Ishikawa (cell line): ENCODE results near the gene NOTCH1.

Experiments used
- CEBPB ChIP-seq: IDR thresholded peaks from 2 replicates; pipeline ENCODE4 v1.6.1; 2012
- CREB1 ChIP-seq: IDR thresholded peaks from 2 replicates; pipeline ENCODE4 v1.6.1; 2012; ENCODE audit warnings: low read depth
- EGR1 ChIP-seq: IDR thresholded peaks from 2 replicates; pipeline ENCODE4 v1.6.1; 2012
- EP300 ChIP-seq: IDR thresholded peaks from 2 replicates; pipeline ENCODE4 v1.6.1; 2012; ENCODE audit warnings: borderline replicate concordance
- FOXM1 ChIP-seq: IDR thresholded peaks from 2 replicates; pipeline ENCODE4 v1.6.1; 2012; ENCODE audit warnings: low read depth, borderline replicate concordance
- MAX ChIP-seq: IDR thresholded peaks from 2 replicates; pipeline ENCODE4 v1.6.1; 2012
- NFIC ChIP-seq: IDR thresholded peaks from 2 replicates; pipeline ENCODE4 v1.6.1; 2012
- RAD21 ChIP-seq: IDR thresholded peaks from 2 replicates; pipeline ENCODE4 v1.6.1; 2012; ENCODE audit warnings: low read depth
- REST ChIP-seq: IDR thresholded peaks from 2 replicates; pipeline ENCODE4 v1.6.1; 2012; ENCODE audit warnings: low read depth, mild to moderate bottlenecking
- TAF1 ChIP-seq: IDR thresholded peaks from 2 replicates; pipeline ENCODE4 v1.6.1; 2012; ENCODE audit warnings: low read depth, mild to moderate bottlenecking
- TCF12 ChIP-seq: IDR thresholded peaks from 2 replicates; pipeline ENCODE4 v1.6.1; 2012; ENCODE audit warnings: low read depth
- TEAD4 ChIP-seq: IDR thresholded peaks from 2 replicates; pipeline ENCODE4 v1.6.1; 2012
- USF1 ChIP-seq: IDR thresholded peaks from 2 replicates; pipeline ENCODE4 v1.6.1; 2012
- YY1 ChIP-seq: IDR thresholded peaks from 2 replicates; pipeline ENCODE4 v1.6.1; 2012; ENCODE audit warnings: low read depth
- ZBTB7A ChIP-seq: IDR thresholded peaks from 2 replicates; pipeline ENCODE4 v1.6.1; 2012; ENCODE audit warnings: low read depth

The NOTCH1 gene

GRCh38 chr9:136551401-136552116 lies 5.7 kb upstream of the NOTCH1 start:
- TF ChIP-seq CEBPB (no peak), MAX (no peak), TCF12 (no peak), RAD21 (no peak), CREB1 (no peak), TEAD4 (no peak), EGR1 (no peak), NFIC (no peak), TAF1 (no peak), YY1 (no peak), FOXM1 (no peak), ZBTB7A (no peak)

- TF ChIP-seq ZBTB7A: no peak
- no peak for TF ChIP-seq USF1
- no peak for TF ChIP-seq EGR1
- TF ChIP-seq MAX: no peak
- TF ChIP-seq YY1: no peak
- TF ChIP-seq TAF1: no peak
- no peak for TF ChIP-seq CREB1
Measured at GRCh38 chr9:136550439-136551289, 4.8 kb upstream of the NOTCH1 start.

GRCh38 chr9:136549010-136549980 lies 3.4 kb upstream of the NOTCH1 start:
- TF ChIP-seq MAX (no peak), EP300 (no peak), RAD21 (no peak), TEAD4 (no peak), YY1 (no peak), NFIC (no peak)

- TF ChIP-seq ZBTB7A (no peak), CEBPB (no peak), USF1 (no peak), RAD21 (no peak), TAF1 (no peak), MAX (no peak), EGR1 (no peak), EP300 (no peak), TCF12 (no peak)
Measured at GRCh38 chr9:136547508-136548215, 1.8 kb upstream of the NOTCH1 start.

GRCh38 chr9:136546697-136547501 lies 1.1 kb upstream of the NOTCH1 start:
- no peak for TF ChIP-seq EP300
- TF ChIP-seq EGR1: no peak; the same call in 1 of the 2 replicates
- peak; percentile 63 for TF ChIP-seq USF1
- no peak for TF ChIP-seq TEAD4
- TF ChIP-seq CEBPB: no peak
- TF ChIP-seq TCF12: peak; percentile 13; the same call in 1 of the 2 replicates
- TF ChIP-seq ZBTB7A: peak; percentile 68
- TF ChIP-seq NFIC: peak; percentile 61
- TF ChIP-seq MAX: peak; percentile 89

- TF ChIP-seq TAF1 (no peak), RAD21 (no peak), USF1 (no peak; the same call in 1 of the 2 replicates), REST (no peak; the same call in 1 of the 2 replicates), FOXM1 (no peak), TEAD4 (no peak), ZBTB7A (no peak), CREB1 (no peak), EGR1 (no peak), YY1 (no peak), TCF12 (no peak), EP300 (no peak), CEBPB (no peak), NFIC (no peak), MAX (no peak; the same call in 1 of the 2 replicates)
Measured at GRCh38 chr9:136545692-136545964, 220 bp downstream of the NOTCH1 start.
